Measurements from ENCODE around the gene KDM2A.

Gene KDM2A

GRCh38 chr11:67114275-67114896, 4.7 kb upstream of the KDM2A start:
- TF ChIP-seq CTCF (IDR thresholded peaks at IDR 0.05; ENCODE audit: insufficient read depth, low read length) (no peak), REST (IDR thresholded peaks at IDR 0.05; ENCODE audit: insufficient replicate concordance, low read depth) (no peak), GABPA (IDR thresholded peaks at IDR 0.05; ENCODE audit: low read depth) (no peak), POLR2AphosphoS5 (IDR thresholded peaks at IDR 0.05; ENCODE audit: low read depth) (no peak), SPI1 (IDR thresholded peaks at IDR 0.05; ENCODE audit: borderline replicate concordance, low read depth) (no peak)
- no peak for DNase-seq (ENCODE audit: low read depth in 1 of 2, low spot score in 1 of 2)
- Histone ChIP-seq H3K27me3 (ENCODE audit: insufficient read depth, poor library complexity, severe bottlenecking) (no peaks in the 10 kb centered on the region), H3K27ac (replicated peaks) (no peak overlapping the region), H3K4me3 (replicated peaks; ENCODE audit: insufficient read depth, low read length) (no peak overlapping the region)

GRCh38 chr11:67116758-67117105, 2.3 kb upstream of the KDM2A start:
- Histone ChIP-seq H3K27me3 (ENCODE audit: insufficient read depth, poor library complexity, severe bottlenecking) (no peaks in the 10 kb centered on the region), H3K4me3 (replicated peaks; ENCODE audit: insufficient read depth, low read length) (no peak overlapping the region), H3K27ac (replicated peaks) (peak overlapping the region; percentile 18; the same call in 1 of the 2 replicates)
- TF ChIP-seq POLR2AphosphoS5 (IDR thresholded peaks at IDR 0.05; ENCODE audit: low read depth) (no peak), SPI1 (IDR thresholded peaks at IDR 0.05; ENCODE audit: borderline replicate concordance, low read depth) (no peak), GABPA (IDR thresholded peaks at IDR 0.05; ENCODE audit: low read depth) (no peak), REST (IDR thresholded peaks at IDR 0.05; ENCODE audit: insufficient replicate concordance, low read depth) (no peak), CTCF (IDR thresholded peaks at IDR 0.05; ENCODE audit: insufficient read depth, low read length) (no peak)
- no peak for DNase-seq (ENCODE audit: low read depth in 1 of 2, low spot score in 1 of 2)

GRCh38 chr11:67117176-67117575, 1.9 kb upstream of the KDM2A start:
- peak in 1 of 2 experiments; percentile 11 for DNase-seq (ENCODE audit: low read depth in 1 of 2, low spot score in 1 of 2)
- Histone ChIP-seq H3K27me3 (ENCODE audit: insufficient read depth, poor library complexity, severe bottlenecking) (no peaks in the 10 kb centered on the region), H3K4me3 (replicated peaks; ENCODE audit: insufficient read depth, low read length) (no peak overlapping the region), H3K27ac (replicated peaks) (peak overlapping the region; percentile 18; the same call in 1 of the 2 replicates)
- TF ChIP-seq REST (IDR thresholded peaks at IDR 0.05; ENCODE audit: insufficient replicate concordance, low read depth) (no peak), SPI1 (IDR thresholded peaks at IDR 0.05; ENCODE audit: borderline replicate concordance, low read depth) (no peak), CTCF (IDR thresholded peaks at IDR 0.05; ENCODE audit: insufficient read depth, low read length) (no peak), POLR2AphosphoS5 (IDR thresholded peaks at IDR 0.05; ENCODE audit: low read depth) (no peak), GABPA (IDR thresholded peaks at IDR 0.05; ENCODE audit: low read depth) (no peak)

Measured in HL-60 (cell line).